ENCODE results near the gene GMDS.

The GMDS gene

GRCh38 chr6:1800845-1801244 is 444.6 kb downstream of the GMDS start:
- DNase-seq (ENCODE audit: low read depth) = no peak

GRCh38 chr6:1798965-1799325 is 446.5 kb downstream of the GMDS start:
- no peak for DNase-seq (ENCODE audit: low read depth)

GRCh38 chr6:1798303-1798964 is 447.0 kb downstream of the GMDS start:
- no peak for DNase-seq (ENCODE audit: low read depth)

- no peak for DNase-seq (ENCODE audit: low read depth)
Observed at GRCh38 chr6:1797801-1798200, 447.6 kb downstream of the GMDS start.

- no peak for DNase-seq (ENCODE audit: low read depth)
Observed at GRCh38 chr6:1796706-1797529, 448.5 kb downstream of the GMDS start.

- no peak for DNase-seq (ENCODE audit: low read depth)
Observed at GRCh38 chr6:1795910-1796309, 449.5 kb downstream of the GMDS start.

- DNase-seq (ENCODE audit: low read depth) = no peak
Observed at GRCh38 chr6:1792989-1793388, 452.4 kb downstream of the GMDS start.

- DNase-seq (ENCODE audit: low read depth) = no peak
Observed at GRCh38 chr6:1790684-1791083, 454.7 kb downstream of the GMDS start.

GRCh38 chr6:1789092-1789491 is 456.3 kb downstream of the GMDS start:
- no peak for DNase-seq (ENCODE audit: low read depth)

- DNase-seq (ENCODE audit: low read depth) = no peak
Observed at GRCh38 chr6:1787894-1788293, 457.5 kb downstream of the GMDS start.

GRCh38 chr6:1786455-1787453 is 458.7 kb downstream of the GMDS start:
- peak; percentile 19 for DNase-seq (ENCODE audit: low read depth)

GRCh38 chr6:1784422-1784884 is 461.0 kb downstream of the GMDS start:
- DNase-seq (ENCODE audit: low read depth) = no peak

- no peak for DNase-seq (ENCODE audit: low read depth)
Observed at GRCh38 chr6:1781817-1782184, 463.6 kb downstream of the GMDS start.

GRCh38 chr6:1781152-1781816 is 464.1 kb downstream of the GMDS start:
- DNase-seq (ENCODE audit: low read depth) = no peak

GRCh38 chr6:1780251-1780867 is 465.0 kb downstream of the GMDS start:
- DNase-seq (ENCODE audit: low read depth) = no peak

GRCh38 chr6:1778686-1779235 is 466.6 kb downstream of the GMDS start:
- no peak for DNase-seq (ENCODE audit: low read depth)

GRCh38 chr6:1777921-1778685 is 467.3 kb downstream of the GMDS start:
- no peak for DNase-seq (ENCODE audit: low read depth)

- no peak for DNase-seq (ENCODE audit: low read depth)
Observed at GRCh38 chr6:1775441-1775840, 470.0 kb downstream of the GMDS start.

- no peak for DNase-seq (ENCODE audit: low read depth)
Observed at GRCh38 chr6:1774226-1774915, 471.0 kb downstream of the GMDS start.

GRCh38 chr6:1773700-1774099 is 471.7 kb downstream of the GMDS start:
- no peak for DNase-seq (ENCODE audit: low read depth)
